Motor neuron (in vitro differentiated cells): ENCODE data around the gene SOX13. TPM values are rescaled to one million over a fixed set of nuclear protein-coding genes. Genes with fewer than 3 reads are reported as not detected.
"Not testable (repeated sequence)": the region's sequence is repeated elsewhere in the genome, so short reads cannot be mapped to it uniquely, and the experiment has no call there.

Experiments
- ATAC-seq, 8 experiments: fragments of 200-7000 bp; cut with Tn5 transposase; replicated peaks in 6 of 8; 2 replicates each; pipeline ENCODE4 v1.8.0; 2021; ENCODE audit warnings: mild to moderate bottlenecking in 8 of 8, moderate library complexity in 8 of 8
- H3K27ac ChIP-seq, 2 donors: fragments of 250-450 bp; sonication (Bioruptor Pico); 2 replicates each; pipeline ENCODE4 v1.9.0; 2021; ENCODE audit warnings: antibody characterized with exemption in 2 of 2, mild to moderate bottlenecking in 2 of 2, moderate library complexity in 1 of 2
- H3K4me1 ChIP-seq, 2 donors: fragments of 250-450 bp; sonication (Bioruptor Pico); replicated peaks in 1 of 2; 2 replicates each; pipeline ENCODE4 v1.6.1; 2021; ENCODE audit warnings: antibody characterized with exemption in 2 of 2, mild to moderate bottlenecking in 2 of 2, moderate library complexity in 1 of 2
- H3K4me3 ChIP-seq, 5 donors: fragments of 250-450 bp; sonication (Bioruptor Pico); 2 replicates each; pipeline ENCODE4 v1.9.0; 2021; ENCODE audit warnings: antibody characterized with exemption in 5 of 5, mild to moderate bottlenecking in 5 of 5, moderate library complexity in 4 of 5
- WGBS, 10 experiments: fragments of 450-650 bp; shearing (Covaris generic); methylation state at CpG; one replicate each; pipeline ENCODE4 v1.0.0; 2022; 5-methylcytosine and 5-hydroxymethylcytosine counted together
- in situ Hi-C, 9 experiments: fragments of 400-800 bp; cut with MboI; loops; one replicate each; pipeline ENCODE4 v1.15.0; 2021; ENCODE audit warnings: low sequenced_read_pairs in 9 of 9, low pct_unique_long_range_greater_than_20kb in 2 of 9; ENCODE audit not compliant: unreplicated experiment in 9 of 9
- total RNA-seq, 8 experiments: library from RNA; unstranded; fragments of 300-600 nt; gene quantifications; 2 replicates each; pipeline versions ENCODE4 v1.2.3 to v1.2.4, GENCODE V29; 2022

Gene SOX13
- total RNA-seq, 8 experiments from 2014 or later, result 4.7 to 72.2 (median 18.0) TPM

DNA sequence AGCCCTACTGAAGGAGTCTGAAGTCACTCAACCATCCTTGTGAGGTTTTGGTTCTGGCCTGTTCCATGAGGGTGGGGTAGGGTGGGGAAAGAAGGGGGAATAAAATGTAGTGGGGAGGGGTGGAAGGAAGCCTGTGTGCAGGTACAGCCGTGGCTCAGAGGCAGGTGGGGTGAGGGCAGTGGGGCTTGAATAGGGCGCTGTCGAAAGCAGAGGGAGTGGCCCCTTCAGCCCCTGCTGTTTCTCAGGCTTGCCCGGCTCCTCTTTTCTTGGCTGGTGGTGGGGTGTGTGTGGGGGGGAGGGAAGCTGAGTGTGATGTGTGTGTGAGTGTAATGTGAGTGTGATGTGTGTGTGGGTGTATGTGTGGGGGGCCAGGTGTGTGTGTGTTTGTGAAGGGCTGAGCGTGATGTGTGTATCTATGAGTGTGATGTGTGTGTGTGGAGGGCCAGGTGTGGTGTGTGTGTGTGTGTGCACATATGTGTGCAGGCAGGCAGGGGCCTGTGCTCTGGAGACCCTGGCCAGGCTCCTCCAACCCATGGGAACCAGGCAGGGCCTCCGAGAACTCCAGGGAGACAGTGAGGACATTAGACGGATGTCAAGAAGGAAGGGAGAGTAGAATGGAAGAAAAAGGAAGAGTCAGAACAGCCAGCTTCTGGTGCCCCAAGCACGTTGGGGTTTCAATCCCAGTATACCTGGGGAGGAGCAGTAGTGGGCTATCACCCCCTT is 9.0 kb downstream of the SOX13 start:
- Histone ChIP-seq H3K4me1 (peaks cover 76 to 78% of the 10 kb centered on the region in 2 donors), H3K27ac (peak overlapping the region in 1 of 2 donors; percentile 20), H3K4me3 (no peak overlapping the region)
- no peak for ATAC-seq
- WGBS, 10 experiments, result 40 to 100% (median 100%) methylated on average over 1 to 3 of the region's 8 CpGs; no CpG with 5 or more reads in 7 of the 10 experiments
- in situ Hi-C loops, result no loop called here

GRCh38 chr1:204083491-204083890 is 10.6 kb downstream of the SOX13 start:
- 20 to 100% (median 96%) methylated on average over 1 to 6 of the region's 7 CpGs; no CpG with 5 or more reads in 3 of the 10 experiments for WGBS, 10 experiments
- no peak overlapping the region for H3K4me3 ChIP-seq
- peak overlapping the region in 1 of 2 donors; percentile 82 for H3K27ac ChIP-seq
- peaks cover 69 to 83% of the 10 kb centered on the region in 2 donors for H3K4me1 ChIP-seq
- in situ Hi-C loops, result no loop called here
- no peak for ATAC-seq

DNA sequence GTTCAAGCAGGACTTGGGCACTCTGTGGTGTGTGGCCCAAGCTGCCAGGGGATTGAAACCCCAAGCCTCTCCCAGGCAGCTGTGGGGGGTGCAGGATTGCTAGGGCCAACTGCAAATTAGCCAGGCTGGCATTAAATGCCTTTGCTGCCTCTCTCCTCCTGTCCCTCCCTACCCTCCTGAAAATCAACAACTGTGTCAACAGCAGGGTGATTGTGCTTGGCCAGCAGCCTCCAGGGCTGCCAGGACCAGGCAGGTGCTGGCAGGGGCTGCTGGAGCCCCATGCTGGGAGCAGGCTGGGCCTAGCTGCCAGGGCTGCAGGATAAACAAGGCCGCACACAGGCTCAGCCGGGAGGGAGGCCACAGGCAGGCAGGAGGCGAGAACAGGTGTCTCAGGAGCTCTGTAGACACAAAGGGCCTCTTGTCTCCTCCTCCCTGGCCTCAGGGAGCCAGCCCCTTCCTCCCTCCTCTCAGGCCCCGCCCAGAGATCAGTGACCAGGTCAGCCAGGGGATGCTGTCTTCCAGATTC is 11.4 kb downstream of the SOX13 start:
- Histone ChIP-seq H3K4me3 (no peak overlapping the region), H3K4me1 (peaks cover 69 to 83% of the 10 kb centered on the region in 2 donors), H3K27ac (peak overlapping the region; percentile 70 to 82)
- 29% methylated on average over 2 of the region's 4 CpGs; no CpG with 5 or more reads in 9 of the 10 experiments for WGBS, 10 experiments
- in situ Hi-C loops, result no loop called here
- ATAC-seq, result peak in 6 of 8 experiments; percentile 4 to 84 (median 50)

- peaks cover 65 to 81% of the 10 kb centered on the region in 2 donors for H3K4me1 ChIP-seq
- ATAC-seq, result no peak
- in situ Hi-C loops, result no loop called here
- WGBS, 10 experiments, result 30 to 100% (median 93%) methylated on average over 2 to 6 of the region's 7 CpGs; no CpG with 5 or more reads in 2 of the 10 experiments
- H3K4me3 ChIP-seq, result no peak overlapping the region
- H3K27ac ChIP-seq, result no peak overlapping the region
Observed at GRCh38 chr1:204085876-204086275, 13.0 kb downstream of the SOX13 start.

- no peak for ATAC-seq
- in situ Hi-C loops, result no loop called here
- no peak overlapping the region for H3K27ac ChIP-seq
- peaks cover 61 to 76% of the 10 kb centered on the region in 2 donors for H3K4me1 ChIP-seq
- no peak overlapping the region for H3K4me3 ChIP-seq
- WGBS, 10 experiments, result 67 to 100% (median 100%) methylated on average over 1 to 7 of the region's 8 CpGs; no CpG with 5 or more reads in 3 of the 10 experiments
Observed at GRCh38 chr1:204087181-204087892, 14.4 kb downstream of the SOX13 start.

DNA sequence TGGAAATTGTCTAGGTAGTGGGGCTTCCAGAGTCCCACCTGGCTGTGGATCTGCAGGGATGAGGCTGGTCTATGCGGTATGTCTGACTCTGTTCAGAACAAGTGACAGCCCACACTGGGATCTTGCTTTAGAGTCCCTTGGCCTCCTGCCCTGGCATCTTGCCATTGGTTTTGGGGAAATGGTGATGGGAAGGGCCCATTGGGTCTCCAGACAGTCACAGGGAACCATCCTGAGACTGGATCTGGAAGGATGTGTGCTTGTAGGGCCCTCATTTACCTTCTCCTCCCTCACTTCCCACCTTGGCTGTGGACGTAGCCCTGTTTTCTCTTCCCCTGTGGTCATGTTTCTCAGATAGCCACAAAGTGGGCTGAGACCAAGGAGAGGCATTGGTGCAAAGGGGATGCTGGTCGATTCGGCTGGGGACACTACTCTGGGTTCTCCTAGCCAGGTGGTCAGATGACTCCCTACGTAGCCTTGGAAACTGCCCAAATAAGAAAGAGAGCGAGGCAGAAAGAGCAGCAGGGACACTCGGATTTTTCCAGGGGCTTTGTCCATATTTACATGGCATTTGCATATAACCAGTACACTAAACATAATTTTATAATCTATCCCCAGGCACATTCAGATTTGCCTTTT is 15.1 kb downstream of the SOX13 start:
- 20 to 83% (median 53%) methylated on average over 1 to 7 of the region's 7 CpGs; no CpG with 5 or more reads in 2 of the 10 experiments for WGBS, 10 experiments
- peaks cover 65 to 76% of the 10 kb centered on the region in 2 donors for H3K4me1 ChIP-seq
- H3K27ac ChIP-seq, result peak overlapping the region; percentile 75 to 85
- peak in 2 of 8 experiments; percentile 21 to 82 for ATAC-seq
- in situ Hi-C loops, result no loop called here
- H3K4me3 ChIP-seq, result no peak overlapping the region

DNA sequence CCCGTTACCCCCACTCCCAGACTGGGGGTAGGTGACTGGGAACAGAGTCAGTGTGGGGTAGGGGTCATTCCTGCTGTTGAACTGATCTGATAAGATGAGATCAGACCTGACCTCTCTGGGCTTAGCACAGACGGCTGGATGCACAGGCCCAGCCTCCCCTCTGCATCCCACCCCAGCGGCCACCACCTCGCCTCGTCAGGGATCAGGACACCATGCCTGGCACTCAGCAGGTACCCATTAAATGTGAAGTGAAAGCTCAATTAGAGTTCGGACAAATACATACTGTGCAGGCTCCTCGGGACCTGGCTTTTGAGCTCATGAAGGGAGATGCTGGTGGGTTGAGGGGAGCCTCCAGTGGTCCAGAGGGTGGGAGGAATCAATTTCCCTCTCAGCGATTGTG is 15.7 kb downstream of the SOX13 start:
- Histone ChIP-seq H3K27ac (peak overlapping the region; percentile 75 to 85), H3K4me1 (peaks cover 68 to 76% of the 10 kb centered on the region in 2 donors), H3K4me3 (no peak overlapping the region)
- 36 to 72% (median 67%) methylated on average over 1 to 8 of the region's 8 CpGs; no CpG with 5 or more reads in 5 of the 10 experiments for WGBS, 10 experiments
- in situ Hi-C loops, result no loop called here
- ATAC-seq, result peak in 4 of 8 experiments; percentile 3 to 17 (median 13)

DNA sequence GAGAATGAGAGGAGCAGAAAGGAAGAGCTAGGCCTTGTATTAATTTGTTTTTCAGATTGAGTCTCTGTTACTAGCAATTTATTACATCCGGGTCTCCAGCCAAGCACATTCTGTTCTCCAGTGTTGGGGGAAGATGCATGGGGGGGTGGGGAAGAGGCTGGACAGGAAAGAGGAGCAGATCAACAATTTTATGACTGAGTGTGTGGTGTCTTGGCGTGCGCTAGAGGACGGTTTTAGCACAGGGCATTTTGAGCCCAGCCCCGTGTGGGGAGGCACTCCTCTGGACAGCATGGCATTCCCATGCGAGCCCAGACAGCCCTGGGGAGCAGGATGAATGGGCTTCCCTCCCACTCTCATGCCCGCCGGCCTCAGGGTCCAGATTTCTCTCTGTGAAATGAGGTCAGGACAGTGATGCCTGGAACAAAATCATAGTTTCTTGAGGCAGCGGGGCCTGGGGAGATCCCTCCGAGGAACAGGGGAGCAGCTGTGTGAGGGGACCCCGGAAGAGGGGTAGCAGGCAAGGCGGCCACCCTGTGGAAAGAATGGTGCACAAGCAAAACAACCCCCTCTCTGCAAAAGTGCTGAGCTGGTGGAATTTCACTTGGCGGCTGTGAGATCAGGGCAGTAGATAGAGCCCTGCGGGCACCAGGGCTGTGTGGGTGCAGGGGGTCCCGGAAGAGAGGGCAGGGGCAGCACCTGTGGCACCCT is 16.3 kb downstream of the SOX13 start:
- ATAC-seq, result peak; percentile 5 to 77 (median 42)
- Histone ChIP-seq H3K4me1 (peaks cover 68 to 76% of the 10 kb centered on the region in 2 donors), H3K27ac (peak overlapping the region; percentile 75 to 85), H3K4me3 (no peak overlapping the region)
- WGBS, 10 experiments, result 0 to 100% (median 55%) methylated on average over 1 to 7 of the region's 15 CpGs; no CpG with 5 or more reads in 5 of the 10 experiments
- in situ Hi-C loops, result no loop called here

GRCh38 chr1:204090132-204090531 is 17.2 kb downstream of the SOX13 start:
- WGBS, 10 experiments, result 74 to 100% (median 98%) methylated on average over 1 to 3 of the region's 3 CpGs; no CpG with 5 or more reads in 2 of the 10 experiments
- Histone ChIP-seq H3K4me1 (peaks cover 68 to 76% of the 10 kb centered on the region in 2 donors), H3K27ac (peak overlapping the region; percentile 75 to 85)
- ATAC-seq, H3K4me3 ChIP-seq, in situ Hi-C loops: not testable (repeated sequence)

DNA sequence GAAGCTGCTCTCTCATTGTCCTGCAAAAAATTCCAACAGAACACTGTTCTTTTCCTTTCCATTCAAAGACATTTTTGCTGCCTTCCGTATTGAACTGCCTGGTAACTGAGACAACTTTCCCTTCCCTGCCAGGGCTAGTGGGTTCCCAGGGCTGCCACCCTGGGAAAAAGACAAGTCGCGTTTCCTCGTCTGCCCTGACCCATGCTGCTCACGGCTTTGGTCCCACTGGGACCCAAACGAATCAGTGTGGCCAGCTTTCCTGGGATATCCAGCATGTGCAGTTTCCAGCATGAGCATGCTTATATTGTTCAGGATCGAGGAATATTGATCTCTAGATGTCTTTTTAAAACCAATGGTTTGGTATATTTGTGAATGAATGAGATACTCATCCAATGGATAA is 18.2 kb downstream of the SOX13 start:
- 32 to 94% (median 48%) methylated on average over 1 to 7 of the region's 7 CpGs; no CpG with 5 or more reads in 2 of the 10 experiments for WGBS, 10 experiments
- ATAC-seq, result peak in 2 of 8 experiments; percentile 6 to 46
- H3K4me3 ChIP-seq, result no peak overlapping the region
- peaks cover 75 to 84% of the 10 kb centered on the region in 2 donors for H3K4me1 ChIP-seq
- peak overlapping the region; percentile 20 to 59 for H3K27ac ChIP-seq
- in situ Hi-C loops, result no loop called here

DNA sequence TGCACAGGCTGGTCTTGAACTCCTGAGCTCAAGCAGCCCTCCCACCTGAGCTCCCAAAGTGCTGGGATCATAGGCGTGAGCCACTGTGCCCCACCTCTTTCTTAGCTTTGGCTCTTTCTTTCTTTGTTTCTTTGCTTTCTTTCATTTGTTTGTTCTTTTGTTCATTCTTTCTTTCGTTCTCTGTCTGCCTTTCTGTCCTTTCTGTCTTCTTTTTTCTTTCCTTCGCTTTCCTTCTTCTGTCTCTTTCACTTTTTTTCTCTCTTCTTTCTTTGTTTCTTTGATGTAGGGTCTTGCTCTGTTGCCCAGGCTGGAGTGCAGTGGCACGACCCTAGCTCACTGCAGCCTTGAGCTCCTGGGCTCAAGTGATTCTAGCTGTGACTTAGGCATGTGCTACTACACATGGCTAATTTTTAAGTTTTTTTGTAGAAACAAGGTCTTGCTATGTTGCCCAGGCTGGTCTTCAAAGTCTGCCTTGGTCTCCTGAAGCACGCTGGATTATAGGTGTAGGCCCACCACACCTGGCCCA is 18.9 kb downstream of the SOX13 start:
- H3K27ac ChIP-seq, result peak overlapping the region; percentile 20 to 59
- H3K4me3 ChIP-seq, result no peak overlapping the region
- 73 to 97% (median 85%) methylated on average over 2 to 5 of the region's 5 CpGs for WGBS, 10 experiments
- H3K4me1 ChIP-seq, result peaks cover 80 to 91% of the 10 kb centered on the region in 2 donors
- no peak for ATAC-seq
- in situ Hi-C loops, result no loop called here
